Measurements from ENCODE around the gene ARPIN. TPM values are rescaled to one million over a fixed set of nuclear protein-coding genes. Genes with fewer than 3 reads are reported as not detected.
"Not testable (repeated sequence)": the region's sequence is repeated elsewhere in the genome, so short reads cannot be mapped to it uniquely, and the experiment has no call there.

Gene ARPIN
- total RNA-seq, 1 experiment from 2014 or later = 8.8 TPM

DNA sequence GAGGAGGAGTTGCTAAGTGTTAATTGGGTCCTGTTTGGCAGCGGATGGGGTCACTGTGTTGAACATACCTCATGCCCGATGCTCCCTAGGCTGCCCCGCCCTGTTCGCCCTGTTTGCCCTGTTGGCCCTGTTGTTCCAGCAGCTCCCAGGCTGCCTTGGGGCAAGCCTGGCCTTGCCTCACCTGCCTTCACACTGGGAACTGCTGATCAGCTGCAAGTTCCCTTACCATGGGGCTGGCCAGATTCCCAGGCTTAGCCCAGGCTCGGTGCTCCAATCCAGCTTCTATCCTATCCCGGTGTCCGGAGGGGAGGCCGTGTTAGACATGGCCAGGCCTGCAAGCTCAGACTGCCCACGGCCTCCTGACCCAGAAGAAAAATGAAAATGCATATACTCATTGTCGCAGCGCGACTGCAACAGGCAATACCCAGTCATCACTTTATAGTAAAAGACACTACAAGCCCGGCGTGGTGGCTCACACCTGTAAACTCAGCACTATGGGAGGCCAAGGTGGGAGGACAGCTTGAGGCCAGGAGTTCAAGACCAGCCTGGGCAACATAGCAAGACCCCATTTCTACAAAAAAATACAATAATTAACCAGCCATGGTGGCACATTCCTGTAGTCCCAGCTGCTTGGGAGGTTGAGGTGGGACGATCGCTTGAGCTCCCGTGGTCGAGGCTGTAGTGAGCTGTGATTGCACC, 45.5 kb upstream of the ARPIN start:
- Histone ChIP-seq H3K4me1 (ENCODE audit: control insufficient read depth in 1 of 2, insufficient read depth in 2 of 2, low read length in 2 of 2) (peaks cover 2 to 5% of the 10 kb centered on the region in 2 experiments; a peak in 2 of 4 replicates), H4K20me1 (ENCODE audit: insufficient read depth) (no peaks in the 10 kb centered on the region), H3K4me2 (ENCODE audit: low read length) (no peak overlapping the region), H3K27me3 (ENCODE audit: insufficient read depth, low read length) (no peaks in the 10 kb centered on the region), H3K9ac (ENCODE audit: low read length) (no peak overlapping the region), H2AFZ (ENCODE audit: low read depth, low read length, poor library complexity, severe bottlenecking) (peak overlapping the region; percentile 35), H3K9me2 (ENCODE audit: insufficient read depth) (no peaks in the 10 kb centered on the region), H3K27ac (ENCODE audit: low read depth, low read length) (no peak overlapping the region), H3K36me3 (ENCODE audit: control insufficient read depth in 1 of 2, insufficient read depth in 2 of 2, low read length in 2 of 2) (no peaks in the 10 kb centered on the region), H3K9me3 (ENCODE audit: control insufficient read depth in 1 of 2, insufficient read depth in 1 of 2, low read depth in 1 of 2, low read length in 2 of 2) (no peaks in the 10 kb centered on the region), H3K4me3 (replicated peaks in 1 of 2; ENCODE audit: low read depth in 1 of 2, low read length in 2 of 2) (no peak overlapping the region), H3K79me2 (ENCODE audit: insufficient read depth, low read length) (no peaks in the 10 kb centered on the region)
- intact Hi-C loops (cut with micrococcal nuclease) = no loop called here
- ChIA-PET POLR2A (no interaction called here), RAD21 (ENCODE audit: low non-redundant PET in 1 of 2, low total read pairs in 2 of 2, uncharacterized antibody in 2 of 2, unreplicated experiment in 2 of 2) (interaction anchor here in 1 of 2 experiments (0.7 kb wide), 1 partner anchor 328 kb away, joined by 3 read pairs; no protein-coding TSS in a partner anchor), CTCF (interaction anchor here (2.5 kb wide), 1 partner anchor 13 kb away, joined by 10 read pairs; no protein-coding TSS in a partner anchor)
- BruUV-seq (replicated peaks) = no TSS peak
- DNase-seq (ENCODE audit: low read depth, low spot score) (no peak), ATAC-seq (peak; percentile 42; the same call in 1 of the 2 replicates)
- TF ChIP-seq MAX (IDR thresholded peaks at IDR 0.05) = no peak
- no peak for TF ChIP-seq POLR2A (IDR thresholded peaks at IDR 0.05; ENCODE audit: borderline replicate concordance, extremely low read depth, insufficient read depth, insufficient read length)
- no peak for TF ChIP-seq ZNF274 (IDR thresholded peaks at IDR 0.05; ENCODE audit: low read depth, low read length)
- TF ChIP-seq CBX3 (IDR thresholded peaks at IDR 0.05; ENCODE audit: low read depth) = no peak
- no peak for TF ChIP-seq RAD21 (IDR thresholded peaks at IDR 0.05; ENCODE audit: low read depth)
- TF ChIP-seq ZBTB33 (IDR thresholded peaks at IDR 0.05; ENCODE audit: extremely low read depth, insufficient replicate concordance, low read length) = no peak
- no peak for TF ChIP-seq ATF3 (IDR thresholded peaks at IDR 0.05)
- no peak for TF ChIP-seq EGR1 (IDR thresholded peaks at IDR 0.05; ENCODE audit: low read depth)
- no peak for TF ChIP-seq YY1 (IDR thresholded peaks at IDR 0.05; ENCODE audit: extremely low read depth, insufficient replicate concordance, low read depth, low read length)
- TF ChIP-seq CTCF (IDR thresholded peaks at IDR 0.05 in 2 of 3, conservative IDR thresholded peaks at IDR 0.05 in 1 of 3; ENCODE audit: borderline replicate concordance in 1 of 3, insufficient read depth in 1 of 3, low read depth in 2 of 3, low read length in 2 of 3) = no peak
- no peak for TF ChIP-seq EZH2 (IDR thresholded peaks at IDR 0.05)
- TF ChIP-seq ZFX (IDR thresholded peaks at IDR 0.05) = no peak
- no peak for TF ChIP-seq JUND (IDR thresholded peaks at IDR 0.05)
- no peak for TF ChIP-seq ELF1 (IDR thresholded peaks at IDR 0.05; ENCODE audit: borderline replicate concordance, low read depth)
- TF ChIP-seq FOSL1 (IDR thresholded peaks at IDR 0.05; ENCODE audit: low read depth) = no peak

- H3K9me2 ChIP-seq (ENCODE audit: insufficient read depth); BruUV-seq (replicated peaks); H3K27ac ChIP-seq (ENCODE audit: low read depth, low read length); CTCF ChIA-PET; H3K9ac ChIP-seq (ENCODE audit: low read length); ATAC-seq; POLR2A ChIA-PET; RAD21 ChIA-PET (ENCODE audit: low non-redundant PET in 1 of 2, low total read pairs in 2 of 2, uncharacterized antibody in 2 of 2, unreplicated experiment in 2 of 2); H3K9me3 ChIP-seq (ENCODE audit: control insufficient read depth in 1 of 2, insufficient read depth in 1 of 2, low read depth in 1 of 2, low read length in 2 of 2); H3K36me3 ChIP-seq (ENCODE audit: control insufficient read depth in 1 of 2, insufficient read depth in 2 of 2, low read length in 2 of 2); H3K4me3 ChIP-seq (replicated peaks in 1 of 2; ENCODE audit: low read depth in 1 of 2, low read length in 2 of 2); H3K79me2 ChIP-seq (ENCODE audit: insufficient read depth, low read length); intact Hi-C loops (cut with micrococcal nuclease); H3K4me1 ChIP-seq (ENCODE audit: control insufficient read depth in 1 of 2, insufficient read depth in 2 of 2, low read length in 2 of 2); H3K4me2 ChIP-seq (ENCODE audit: low read length); DNase-seq (ENCODE audit: low read depth, low spot score); H3K27me3 ChIP-seq (ENCODE audit: insufficient read depth, low read length); H4K20me1 ChIP-seq (ENCODE audit: insufficient read depth); H2AFZ ChIP-seq (ENCODE audit: low read depth, low read length, poor library complexity, severe bottlenecking): not testable (repeated sequence)
These were observed 42.8 kb upstream of the ARPIN start for GRCh38 chr15:89955449-89955998.
